GM18520 (cell line): ENCODE measurements around the gene NCKAP5.

Source experiments
- ATAC-seq: cut with Tn5 transposase; IDR thresholded peaks from one replicate; pipeline ENCODE4 v1.9.1; 2021; ENCODE audit not compliant: unreplicated experiment

Gene NCKAP5

GRCh38 chr2:133431289-133431688, 137.0 kb downstream of the NCKAP5 start:
- ATAC-seq = no peak

GRCh38 chr2:133426791-133427190, 141.5 kb downstream of the NCKAP5 start:
- ATAC-seq = no peak

GRCh38 chr2:133425612-133426011, 142.7 kb downstream of the NCKAP5 start:
- no peak for ATAC-seq

- no peak for ATAC-seq
Observed at GRCh38 chr2:133424876-133425275, 143.4 kb downstream of the NCKAP5 start.

- no peak for ATAC-seq
Observed at GRCh38 chr2:133422931-133423351, 145.3 kb downstream of the NCKAP5 start.

GRCh38 chr2:133421516-133422324, 146.5 kb downstream of the NCKAP5 start:
- ATAC-seq = peak; percentile 77

- ATAC-seq = no peak
Observed at GRCh38 chr2:133420788-133421187, 147.5 kb downstream of the NCKAP5 start.

- ATAC-seq = no peak
Observed at GRCh38 chr2:133418671-133419070, 149.6 kb downstream of the NCKAP5 start.

- ATAC-seq = no peak
Observed at GRCh38 chr2:133418021-133418420, 150.2 kb downstream of the NCKAP5 start.

- ATAC-seq = no peak
Observed at GRCh38 chr2:133417415-133417814, 150.8 kb downstream of the NCKAP5 start.

GRCh38 chr2:133416736-133417135, 151.5 kb downstream of the NCKAP5 start:
- no peak for ATAC-seq

GRCh38 chr2:133416146-133416545, 152.1 kb downstream of the NCKAP5 start:
- no peak for ATAC-seq

- no peak for ATAC-seq
Observed at GRCh38 chr2:133415210-133415876, 152.9 kb downstream of the NCKAP5 start.

- ATAC-seq = no peak
Observed at GRCh38 chr2:133414486-133415209, 153.6 kb downstream of the NCKAP5 start.

- no peak for ATAC-seq
Observed at GRCh38 chr2:133413863-133414262, 154.4 kb downstream of the NCKAP5 start.

- no peak for ATAC-seq
Observed at GRCh38 chr2:133412694-133413093, 155.6 kb downstream of the NCKAP5 start.

- no peak for ATAC-seq
Observed at GRCh38 chr2:133411857-133412256, 156.4 kb downstream of the NCKAP5 start.

- no peak for ATAC-seq
Observed at GRCh38 chr2:133411101-133411500, 157.2 kb downstream of the NCKAP5 start.

GRCh38 chr2:133409581-133410285, 158.5 kb downstream of the NCKAP5 start:
- ATAC-seq = no peak

GRCh38 chr2:133408671-133409070, 159.6 kb downstream of the NCKAP5 start:
- ATAC-seq = no peak

GRCh38 chr2:133407341-133407740, 160.9 kb downstream of the NCKAP5 start:
- ATAC-seq = no peak
